ENCODE results near the gene ZBP1.

ZBP1 gene

GRCh38 chr20:57620274-57620990, at the start of gene ZBP1:
TSS of gene ZBP1 (minus strand) at chr20:57620426. CDS start at chr20:57620295, 131 bp downstream.
- FAIRE-seq, result no peak

- no peak for FAIRE-seq
These were observed 49.4 kb upstream of the ZBP1 start for GRCh38 chr20:57669632-57670031.

- no peak for FAIRE-seq
These were observed 47.9 kb upstream of the ZBP1 start for GRCh38 chr20:57667924-57668782.

GRCh38 chr20:57667388-57667787, 47.2 kb upstream of the ZBP1 start:
- FAIRE-seq, result no peak

- FAIRE-seq, result no peak
These were observed 46.6 kb upstream of the ZBP1 start for GRCh38 chr20:57666834-57667157.

GRCh38 chr20:57666106-57666833, 46.0 kb upstream of the ZBP1 start:
- FAIRE-seq, result no peak

GRCh38 chr20:57665589-57665971, 45.4 kb upstream of the ZBP1 start:
- FAIRE-seq, result no peak

- no peak for FAIRE-seq
These were observed 44.8 kb upstream of the ZBP1 start for GRCh38 chr20:57664924-57665588.

- no peak for FAIRE-seq
These were observed 44.2 kb upstream of the ZBP1 start for GRCh38 chr20:57664476-57664875.

- FAIRE-seq, result no peak
These were observed 43.6 kb upstream of the ZBP1 start for GRCh38 chr20:57663681-57664451.

- no peak for FAIRE-seq
These were observed 43.0 kb upstream of the ZBP1 start for GRCh38 chr20:57663241-57663640.

- FAIRE-seq, result no peak
These were observed 42.4 kb upstream of the ZBP1 start for GRCh38 chr20:57662456-57663240.

GRCh38 chr20:57661746-57662455, 41.7 kb upstream of the ZBP1 start:
- FAIRE-seq, result no peak

- FAIRE-seq, result no peak
These were observed 40.9 kb upstream of the ZBP1 start for GRCh38 chr20:57660922-57661745.

- FAIRE-seq, result no peak
These were observed 40.1 kb upstream of the ZBP1 start for GRCh38 chr20:57660181-57660921.

- no peak for FAIRE-seq
These were observed 39.4 kb upstream of the ZBP1 start for GRCh38 chr20:57659517-57660180.

- no peak for FAIRE-seq
These were observed 38.7 kb upstream of the ZBP1 start for GRCh38 chr20:57658833-57659516.

- FAIRE-seq, result no peak
These were observed 38.2 kb upstream of the ZBP1 start for GRCh38 chr20:57658447-57658832.
